Stimulated activated CD8-positive, alpha-beta memory T cell treated with anti-CD3 and anti-CD28 coated beads, Interleukin-12 subunit alpha, Interleukin-12 subunit beta, amount 100 ng/mL, for 24 hours (primary cell): ENCODE results near the gene POLA1.
"Not testable (repeated sequence)": the region's sequence is repeated elsewhere in the genome, so short reads cannot be mapped to it uniquely, and the experiment has no call there.

Source experiments
- DNase-seq: peaks from one replicate; pipeline ENCODE4 v3.0.0-alpha.2; 2020; ENCODE audit errors: extremely low read depth

The POLA1 gene

DNA sequence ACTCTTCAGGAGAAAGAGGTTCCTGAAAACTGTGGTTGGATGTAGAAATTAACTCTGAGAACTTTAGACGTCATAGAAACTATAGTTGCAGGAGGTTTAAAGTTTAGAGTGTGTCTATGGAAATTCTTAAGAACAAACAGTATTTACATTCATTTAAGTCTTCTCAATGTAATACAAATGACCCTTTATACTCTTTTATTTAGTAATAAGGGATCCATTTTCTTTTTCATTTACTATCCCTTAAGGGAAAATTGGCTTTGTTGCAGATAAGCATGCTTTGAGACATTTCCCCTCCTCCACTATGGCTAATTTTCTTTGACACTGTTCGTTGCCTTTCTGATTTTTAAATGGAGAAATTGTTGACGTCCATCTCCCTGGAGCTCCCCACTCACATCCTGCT is 96.4 kb downstream of the POLA1 start:
- DNase-seq: no peak

DNA sequence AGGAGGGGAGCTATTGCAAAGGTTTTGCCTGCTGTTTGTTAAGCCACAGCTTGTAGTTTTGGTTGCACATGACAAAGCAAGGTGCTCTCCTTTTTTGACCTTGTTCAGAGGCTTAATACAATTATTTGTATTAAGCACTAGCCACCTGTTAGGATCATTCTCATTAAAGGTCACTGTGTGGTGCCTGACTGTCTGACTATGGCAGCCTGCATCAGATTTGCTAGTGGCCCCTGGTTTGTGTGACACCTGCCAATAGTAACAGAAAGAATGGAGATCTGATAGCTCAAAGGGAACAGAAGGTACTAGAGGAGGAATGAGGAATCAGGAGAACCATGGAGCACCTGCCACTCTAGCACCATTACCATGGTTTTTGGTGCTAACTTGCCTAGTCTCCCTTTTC is 102.5 kb downstream of the POLA1 start:
- no peak for DNase-seq

DNA sequence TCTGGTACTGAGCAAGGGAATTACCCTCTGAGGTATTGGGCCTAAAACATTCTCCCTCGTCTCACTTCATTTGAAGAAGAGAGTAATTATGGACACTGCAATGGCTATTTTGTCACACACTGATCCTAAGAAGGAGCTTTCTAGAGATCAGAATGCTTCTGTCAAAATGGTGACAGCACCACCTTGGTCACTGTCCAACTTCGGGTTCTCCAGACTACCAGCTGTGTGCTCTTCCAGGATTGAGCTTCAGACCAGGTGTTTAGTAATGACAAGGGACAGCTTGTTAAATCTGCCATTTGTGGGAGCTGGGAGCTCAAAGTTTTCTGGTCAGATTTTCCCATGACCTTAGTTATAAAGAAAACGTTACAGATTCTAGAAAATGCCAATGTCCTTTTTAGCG is 105.4 kb downstream of the POLA1 start:
- no peak for DNase-seq

DNA sequence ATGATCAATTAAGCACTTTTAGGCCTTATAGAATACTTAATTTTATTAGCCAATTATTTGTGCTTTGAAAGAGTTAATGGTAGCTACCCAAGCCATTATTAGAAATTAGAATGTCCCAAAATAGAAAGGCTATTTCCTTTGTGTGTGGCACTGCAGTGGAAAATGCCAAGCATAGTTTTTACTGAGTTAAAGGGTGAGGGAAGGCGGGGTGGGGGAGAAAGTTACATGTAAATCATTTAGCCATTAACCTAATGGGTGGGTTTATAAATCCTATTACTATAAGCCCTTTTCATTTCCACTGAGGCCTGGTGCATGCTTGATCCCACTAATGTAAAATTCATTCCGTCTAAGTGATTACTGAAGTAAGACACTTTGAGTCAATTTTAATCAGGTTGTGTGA is 105.8 kb downstream of the POLA1 start:
- no peak for DNase-seq

DNA sequence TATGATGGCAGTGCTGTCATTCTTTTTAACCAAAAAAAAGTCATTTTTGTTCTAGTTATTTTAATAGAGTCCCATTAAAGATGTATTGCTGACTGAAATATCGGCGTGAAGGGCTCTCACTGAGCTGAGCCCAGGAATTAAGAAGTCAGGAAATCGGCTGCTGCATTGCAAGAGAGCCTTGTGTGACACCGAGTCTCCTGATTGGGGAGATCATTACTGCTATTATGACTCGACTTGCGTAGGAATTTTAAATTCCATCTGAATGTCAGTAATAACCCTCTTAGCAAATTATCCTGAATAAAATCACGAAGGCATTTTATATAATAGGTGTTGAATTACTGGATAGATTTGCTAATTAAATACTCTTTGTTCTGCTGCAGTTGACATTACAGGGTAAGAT is 111.5 kb downstream of the POLA1 start:
- DNase-seq: no peak

DNA sequence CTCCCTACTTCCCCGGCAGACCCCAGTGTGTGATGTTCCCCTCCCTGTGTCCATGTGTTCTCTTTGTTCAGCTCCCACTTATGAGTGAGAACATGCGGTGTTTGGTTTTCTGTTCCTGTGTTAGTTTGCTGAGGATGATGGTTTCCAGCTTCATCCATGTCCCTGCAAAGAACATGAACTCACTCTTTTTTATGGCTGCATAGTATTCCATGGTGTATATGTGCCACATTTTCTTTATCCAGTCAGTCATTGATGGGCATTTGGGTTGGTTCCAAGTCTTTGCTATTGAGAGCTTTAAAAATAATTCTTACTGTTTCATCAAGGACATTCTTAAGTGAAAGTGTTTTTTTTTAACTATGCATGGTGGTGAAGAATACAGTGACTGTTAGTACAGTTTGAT is 126.1 kb downstream of the POLA1 start:
- DNase-seq: not testable (repeated sequence)

DNA sequence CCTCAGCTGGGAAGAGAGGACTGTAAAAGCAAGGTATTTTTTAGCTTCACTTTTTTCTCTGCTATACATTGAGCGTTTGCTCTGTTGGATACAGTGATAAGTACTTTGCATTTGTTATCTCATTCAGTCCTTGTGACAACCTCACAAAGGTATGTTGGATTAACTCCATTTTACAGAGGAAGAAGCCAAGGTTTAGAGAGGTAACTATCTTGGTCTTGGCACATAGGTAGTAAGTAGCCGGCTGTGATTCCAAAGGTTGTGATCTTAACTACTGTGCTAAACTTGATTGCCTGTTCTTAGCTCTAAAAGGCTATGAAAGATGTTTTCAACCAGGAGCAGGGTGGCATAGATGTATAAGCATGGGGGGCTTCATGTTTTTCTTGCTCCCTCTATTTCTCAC is 134.4 kb downstream of the POLA1 start:
- no peak for DNase-seq

DNA sequence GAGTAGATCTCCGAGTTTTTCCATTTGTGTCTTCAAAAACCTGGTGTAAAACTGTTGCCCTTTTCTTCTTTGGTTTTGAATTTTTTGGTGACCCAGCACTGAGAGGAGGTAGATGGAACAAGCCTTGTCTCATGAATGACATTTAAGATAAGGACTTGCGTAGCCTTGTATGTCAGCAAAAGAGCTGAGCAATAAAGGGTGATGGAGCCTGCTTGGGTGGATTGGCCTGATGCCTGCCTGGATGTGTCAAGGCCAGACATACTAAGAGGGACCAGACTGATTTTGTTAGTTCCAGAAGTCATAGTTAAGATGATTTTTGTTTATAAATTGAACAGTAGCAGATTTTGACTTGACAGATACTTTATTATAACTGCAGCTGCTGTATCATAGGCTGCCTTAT is 134.9 kb downstream of the POLA1 start:
- DNase-seq: no peak

DNA sequence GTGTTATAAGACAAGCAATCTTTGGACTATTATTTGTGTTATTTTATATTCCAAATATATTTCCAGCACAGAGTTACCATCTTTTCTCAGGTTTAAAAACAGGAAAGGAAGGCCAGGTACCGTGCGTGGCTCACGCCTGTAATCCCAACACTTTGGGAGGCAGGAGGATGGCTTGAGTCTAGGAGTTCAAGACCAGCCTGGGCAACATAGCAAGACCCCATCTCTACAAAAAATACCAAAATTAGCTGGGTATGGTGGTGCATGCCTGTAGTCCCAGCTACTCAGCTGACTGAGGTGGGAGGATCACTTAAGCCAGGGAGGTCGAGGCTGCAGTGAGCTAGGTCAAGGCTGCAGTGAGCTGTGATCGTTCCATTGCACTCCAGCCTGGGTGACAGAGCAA is 140.0 kb downstream of the POLA1 start:
- DNase-seq: no peak

DNA sequence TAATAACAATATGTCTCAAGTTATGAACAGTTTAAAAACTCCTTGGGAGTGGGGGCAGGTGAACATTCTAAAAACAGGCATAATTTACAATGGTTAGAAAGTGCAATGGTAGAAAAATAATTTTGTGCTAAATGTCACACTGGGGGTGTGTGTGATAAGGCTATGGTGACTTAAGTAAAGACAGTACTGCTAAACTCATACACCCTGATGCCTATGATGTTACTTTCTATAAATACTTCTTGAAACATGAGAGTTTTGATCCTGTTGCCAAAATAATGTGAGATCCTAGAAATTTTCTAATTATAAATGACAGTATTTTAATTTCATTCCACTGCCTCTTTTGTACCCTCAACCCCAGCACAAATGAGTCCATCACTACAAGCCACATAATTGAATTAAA is 144.2 kb downstream of the POLA1 start:
- no peak for DNase-seq

DNA sequence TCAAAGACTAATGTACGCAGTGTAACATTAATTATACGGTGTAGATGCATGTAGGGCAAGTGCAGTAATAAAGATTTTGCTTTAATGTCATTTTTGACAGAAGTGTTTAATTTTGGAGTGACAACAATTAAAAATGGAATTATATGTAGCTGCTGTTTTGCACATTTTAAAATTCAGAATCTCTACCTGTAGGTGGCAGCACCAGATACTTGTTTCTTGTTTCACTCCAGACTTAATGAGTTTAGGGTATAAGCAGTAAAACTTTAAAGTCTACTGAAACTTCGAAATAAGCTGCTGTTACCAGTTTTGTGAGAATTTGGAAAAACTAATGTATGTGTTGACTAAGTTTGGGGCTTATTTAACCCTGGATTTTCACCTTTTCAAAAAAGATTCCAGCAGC is 144.9 kb downstream of the POLA1 start:
- DNase-seq: no peak

DNA sequence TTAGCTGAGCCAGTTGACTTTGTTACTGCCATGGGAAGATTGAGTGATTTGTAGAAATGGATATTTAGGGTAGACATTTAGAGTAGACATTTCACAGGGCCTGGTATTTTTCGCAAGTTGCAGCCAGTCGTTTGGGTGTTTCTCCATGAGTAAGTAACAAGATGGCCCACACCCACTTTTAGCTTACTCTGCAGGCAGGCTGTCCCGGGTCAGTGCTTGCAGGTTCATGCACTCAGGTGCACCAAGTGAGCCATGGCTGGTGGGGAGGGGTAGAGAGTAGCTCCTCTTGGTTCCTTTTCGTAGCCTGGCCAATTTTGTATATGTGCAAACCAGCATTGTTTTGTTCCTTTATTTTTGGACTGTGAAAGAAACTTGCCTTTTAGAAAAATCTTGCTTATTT is 145.6 kb downstream of the POLA1 start:
- DNase-seq: no peak

DNA sequence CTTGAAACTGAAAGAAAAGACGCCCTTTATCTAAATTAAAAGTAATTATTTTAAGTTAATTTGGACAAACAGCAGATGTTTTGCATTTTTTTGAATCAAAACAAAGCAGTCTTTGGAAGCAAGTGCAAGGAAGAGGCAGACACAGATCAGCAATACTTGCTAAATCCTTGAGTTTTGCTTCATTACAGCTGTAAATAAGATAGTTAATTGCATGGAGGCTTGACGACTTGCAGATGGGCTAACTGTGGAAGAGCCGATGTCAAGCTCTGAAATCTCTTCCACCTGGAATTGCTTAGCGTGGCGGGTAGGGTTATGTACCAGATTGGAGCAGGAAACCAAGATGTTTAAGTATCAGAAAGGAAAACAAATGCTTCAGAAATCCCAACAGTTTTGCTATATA is 148.8 kb downstream of the POLA1 start:
- DNase-seq: no peak

DNA sequence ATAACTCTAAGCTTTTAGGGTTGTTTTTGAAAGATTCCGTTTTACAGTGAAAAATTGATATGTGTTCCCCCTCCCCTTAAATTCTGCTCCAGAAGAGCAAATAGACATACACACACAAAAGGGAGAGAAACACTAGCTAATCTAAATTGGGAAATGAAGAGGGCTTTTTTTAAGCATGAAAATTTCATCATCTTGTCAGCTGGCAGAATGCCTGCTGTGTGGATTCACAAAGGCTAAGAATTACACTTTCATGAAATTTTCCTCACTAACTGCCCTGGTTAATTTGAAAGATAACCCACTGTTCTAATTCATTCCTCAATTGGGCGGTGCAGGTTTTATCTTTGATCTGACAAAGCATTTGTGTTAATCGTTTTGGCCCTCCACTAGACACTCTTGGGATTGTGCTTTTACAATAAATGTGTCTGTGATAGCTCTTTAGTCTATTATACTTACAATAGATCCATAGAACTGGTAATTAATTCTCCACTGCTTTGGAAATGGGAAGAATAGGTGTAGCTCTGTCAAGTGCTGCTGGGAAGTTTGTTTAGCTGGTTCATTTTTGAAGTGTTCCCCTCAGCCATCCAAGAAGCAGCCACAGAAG is 152.9 kb downstream of the POLA1 start:
- DNase-seq: no peak

DNA sequence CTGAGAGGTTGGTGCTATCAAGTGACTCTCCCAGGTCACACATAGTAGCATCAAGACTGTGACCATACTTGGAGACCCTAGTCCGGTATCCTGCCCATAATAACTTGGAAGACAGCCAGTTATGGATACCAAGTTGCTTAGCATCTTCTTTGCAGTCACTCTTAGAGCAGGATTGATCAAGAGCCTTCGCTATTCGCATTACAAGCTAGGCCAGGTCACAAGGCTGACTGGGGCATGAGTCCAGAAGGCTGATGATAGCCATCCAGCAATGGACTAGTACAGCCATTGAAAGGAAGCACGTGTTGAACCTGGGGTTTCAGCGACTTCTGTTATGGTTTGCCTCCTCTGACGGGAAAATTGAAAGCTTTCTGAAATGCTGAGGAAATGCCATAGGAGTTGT is 157.6 kb downstream of the POLA1 start:
- no peak for DNase-seq

DNA sequence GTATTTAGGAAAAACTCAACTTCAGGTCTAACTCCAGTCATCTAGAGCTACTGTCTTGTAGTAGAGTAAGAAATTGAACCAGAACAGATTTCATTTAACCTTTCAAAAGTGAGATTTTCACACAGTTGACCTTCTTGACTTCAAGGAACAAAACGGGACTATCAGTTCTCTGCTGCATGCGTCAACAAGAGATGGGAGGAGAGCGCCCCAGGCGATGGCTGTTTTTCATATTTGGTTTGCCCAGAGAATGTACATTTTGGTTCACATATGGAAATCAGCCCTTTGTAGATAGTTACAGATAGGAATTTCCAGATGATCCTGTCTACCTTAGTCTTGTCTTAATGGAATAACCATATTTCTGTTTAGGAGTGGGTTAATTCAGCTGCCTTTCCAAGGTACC is 158.1 kb downstream of the POLA1 start:
- no peak for DNase-seq

DNA sequence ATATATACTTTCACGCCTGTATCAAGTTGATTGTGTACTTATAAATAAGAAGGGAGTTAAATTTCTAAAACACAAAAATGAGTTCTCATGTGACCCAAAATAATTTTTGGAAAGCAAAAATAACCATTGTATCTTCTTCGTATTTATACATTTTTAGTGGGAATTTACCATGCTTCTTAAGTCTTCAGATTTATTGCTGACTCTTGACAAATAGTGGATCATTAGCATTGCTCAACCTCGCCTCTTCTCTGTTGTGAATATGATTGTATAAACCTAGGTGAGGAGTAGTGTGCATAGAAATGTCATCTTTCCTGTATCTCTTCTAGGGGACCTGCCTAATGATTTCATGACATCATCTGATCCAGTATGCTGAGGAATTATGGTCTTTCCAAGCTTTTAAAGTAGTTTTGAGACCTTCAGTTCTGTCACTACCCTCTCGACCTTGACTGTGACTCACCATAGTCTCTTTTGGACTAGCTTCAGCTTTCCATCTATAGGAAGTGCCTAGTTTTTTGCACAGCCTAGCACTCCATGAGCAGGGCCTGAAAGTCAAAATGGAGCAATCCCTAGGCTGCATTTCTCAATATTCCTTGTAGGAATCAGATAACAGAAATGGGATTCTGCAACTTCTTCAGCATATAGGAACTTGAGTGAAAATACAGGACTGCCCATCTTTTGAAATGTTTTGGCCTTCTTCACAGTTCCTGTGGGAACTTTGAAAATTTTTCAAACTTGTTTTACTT is 164.5 kb downstream of the POLA1 start:
- DNase-seq: no peak

DNA sequence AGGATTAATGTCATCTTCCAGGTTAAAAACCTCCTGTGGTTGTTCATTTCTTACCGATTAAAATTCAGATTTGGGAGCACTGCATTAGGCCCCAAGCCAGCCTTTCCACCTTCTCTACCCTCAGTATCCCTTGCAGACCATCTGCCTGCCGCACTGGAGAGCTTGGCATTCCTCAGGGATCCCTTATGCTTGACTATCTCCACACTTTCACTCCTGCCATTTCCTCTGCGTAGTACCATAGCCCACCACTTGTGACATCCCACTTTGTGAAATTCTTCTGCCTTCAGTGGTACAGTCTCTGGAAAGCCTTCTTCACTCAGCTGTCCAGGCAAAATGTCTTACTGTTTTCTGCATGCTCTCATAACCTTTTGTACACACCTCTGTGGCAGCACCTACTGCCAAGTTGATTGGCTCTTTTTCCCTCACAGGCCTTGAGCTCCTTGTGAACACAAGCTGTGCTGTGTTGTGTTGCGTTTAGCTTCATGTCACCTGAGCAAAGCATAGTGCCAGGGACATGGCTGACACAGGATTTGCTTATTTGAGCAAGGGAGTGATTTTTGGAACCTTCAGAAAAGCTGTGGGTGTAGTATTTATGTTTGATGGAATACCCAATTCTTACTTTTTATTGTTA is 165.6 kb downstream of the POLA1 start:
- no peak for DNase-seq

DNA sequence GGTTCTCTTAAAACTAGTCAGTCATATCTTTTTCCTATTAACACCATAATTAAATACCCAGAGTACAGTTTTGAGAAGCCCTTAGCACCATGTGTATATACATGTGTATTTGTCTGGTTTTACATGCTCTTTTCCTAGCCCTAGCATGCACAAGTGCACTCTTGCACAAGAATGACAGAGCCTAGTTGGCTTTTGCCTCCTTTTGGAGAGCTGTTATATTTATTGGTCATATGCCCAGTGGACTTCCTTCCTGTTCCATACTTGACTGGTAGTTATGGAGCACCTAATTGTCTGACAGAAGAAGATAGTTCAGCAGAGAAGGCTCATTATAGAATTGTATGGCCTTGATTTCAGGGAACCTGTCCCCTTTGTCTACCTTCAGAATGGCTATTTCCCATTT is 166.4 kb downstream of the POLA1 start:
- DNase-seq: no peak

DNA sequence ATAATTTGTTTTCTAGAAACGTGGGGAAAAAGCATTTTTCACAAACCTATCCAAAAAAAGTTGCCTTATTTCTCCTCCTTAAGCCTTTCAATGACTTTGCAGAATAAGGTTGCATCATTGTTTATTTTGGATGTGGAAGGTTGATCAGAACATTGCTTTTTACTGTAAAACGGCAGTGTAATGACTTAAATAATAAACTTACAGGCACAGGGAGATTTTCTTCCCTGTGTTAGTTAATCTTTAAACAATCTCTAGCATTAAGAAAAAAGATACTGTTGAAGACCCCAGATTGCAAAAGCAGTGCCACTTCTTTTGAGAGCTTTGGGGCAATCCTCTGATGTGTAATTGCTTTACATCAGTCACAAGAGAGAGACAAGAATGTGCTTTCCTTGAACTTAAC is 168.6 kb downstream of the POLA1 start:
- no peak for DNase-seq

DNA sequence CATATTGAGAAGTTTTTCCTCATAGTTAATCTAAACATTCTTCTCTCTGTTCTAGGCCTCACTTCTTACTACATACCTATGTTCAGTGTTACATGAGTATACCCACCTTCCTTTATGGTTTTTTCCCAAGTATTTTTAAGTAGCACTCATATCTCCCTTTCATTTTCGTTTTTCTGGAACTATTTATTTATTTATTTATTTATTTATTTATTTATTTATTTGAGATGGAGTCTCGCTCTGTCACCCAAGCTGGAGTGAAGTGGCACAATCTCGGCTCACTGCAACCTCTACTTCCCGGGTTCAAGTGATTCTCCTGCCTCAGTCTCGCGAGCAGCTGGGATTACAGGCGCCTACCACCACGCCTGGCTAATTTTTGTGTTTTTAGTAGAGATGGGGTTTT is 170.1 kb downstream of the POLA1 start:
- DNase-seq: not testable (repeated sequence)

DNA sequence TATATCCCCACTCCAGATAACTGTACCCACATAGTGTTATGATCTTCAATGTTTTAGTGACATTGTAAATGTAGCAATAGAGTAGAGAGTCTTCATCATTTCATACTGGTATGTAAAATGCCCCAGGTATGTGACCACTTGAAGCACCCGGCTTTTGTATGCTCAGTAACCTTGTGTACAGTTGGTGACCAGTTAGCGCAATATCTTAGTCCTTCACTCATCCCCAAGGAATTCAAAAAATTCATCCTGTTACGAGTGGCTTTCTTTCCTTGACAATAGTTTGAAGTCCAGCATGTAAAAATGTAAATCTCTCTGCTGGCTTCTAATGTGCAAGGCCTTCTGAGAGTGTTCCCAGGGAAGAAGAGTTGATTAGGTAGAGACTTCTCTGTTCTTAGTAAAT is 176.4 kb downstream of the POLA1 start:
- no peak for DNase-seq

DNA sequence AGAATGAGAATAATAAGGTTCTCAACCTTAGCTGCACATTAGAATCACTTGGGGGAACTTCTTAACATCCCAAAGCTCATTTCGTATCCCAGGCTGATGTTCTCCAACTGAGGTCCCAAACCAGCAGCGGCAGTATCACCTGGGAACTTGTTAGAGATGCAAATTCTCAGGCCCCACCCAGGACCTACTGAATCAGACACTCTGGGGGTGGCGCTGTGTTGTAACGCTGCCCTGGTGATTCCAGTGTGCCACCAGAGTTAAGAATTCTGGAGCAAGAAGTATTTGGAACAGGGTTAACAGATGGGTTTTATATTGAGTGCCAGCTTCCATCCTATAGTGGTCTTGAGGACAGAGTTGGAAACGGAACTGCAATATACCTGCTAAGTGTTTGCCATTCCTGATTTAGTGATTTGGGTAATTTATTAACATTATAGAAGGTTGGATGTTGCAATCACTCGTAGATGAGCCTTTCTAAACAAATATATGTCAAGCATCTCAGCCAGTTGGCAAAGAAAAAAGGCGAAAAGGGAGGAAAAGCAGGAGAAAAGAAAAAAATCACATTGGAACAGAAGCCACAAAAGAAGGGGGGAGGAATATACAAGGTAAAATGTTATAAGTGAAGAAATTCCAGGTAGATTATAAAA is 181.0 kb downstream of the POLA1 start:
- no peak for DNase-seq
